Hepatocyte (in vitro differentiated cells): ENCODE measurements around the gene ARHGAP26.

Experiments
- EZH2 ChIP-seq: fragments of 200-600 bp; sonication (generic); IDR thresholded peaks from 2 replicates; pipeline ENCODE4 v1.6.1; 2016; ENCODE audit warnings: antibody characterized with exemption, mild to moderate bottlenecking, borderline replicate concordance
- EZH2phosphoT487 ChIP-seq: fragments of 200-600 bp; sonication (generic); IDR thresholded peaks from one replicate; pipeline ENCODE4 v1.6.1; 2018; ENCODE audit warnings: antibody characterized with exemption, mild to moderate bottlenecking, low read depth, moderate library complexity; ENCODE audit not compliant: unreplicated experiment, severe bottlenecking
- TF ChIP-seq, protein P1 (sequence below): fragments of 200-600 bp; sonication (generic); IDR thresholded peaks from 2 replicates; pipeline ENCODE4 v1.5.1; 2016; ENCODE audit warnings: antibody characterized with exemption, mild to moderate bottlenecking; ENCODE audit not compliant: poor library complexity

DNA sequence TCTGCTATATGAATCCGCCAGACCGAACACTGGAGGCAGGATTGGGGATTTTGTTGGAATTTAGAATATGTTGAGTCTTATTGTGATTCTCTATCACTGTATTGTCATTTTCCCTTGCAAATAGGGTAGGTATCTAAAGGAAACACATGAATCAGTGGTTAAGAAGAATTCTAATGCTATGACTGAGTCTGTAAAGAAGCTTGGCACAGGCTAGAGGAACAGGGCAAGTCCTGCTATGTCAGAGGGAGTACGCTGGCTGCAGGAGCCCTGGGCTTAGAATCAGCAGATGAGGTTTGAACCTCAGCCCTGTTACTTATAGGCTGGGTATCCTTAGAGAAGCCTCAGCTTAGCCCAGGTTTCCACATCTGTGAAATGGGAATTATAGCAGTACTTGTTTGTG lies 435.2 kb downstream of the ARHGAP26 start:
- TF ChIP-seq, protein P1, sequence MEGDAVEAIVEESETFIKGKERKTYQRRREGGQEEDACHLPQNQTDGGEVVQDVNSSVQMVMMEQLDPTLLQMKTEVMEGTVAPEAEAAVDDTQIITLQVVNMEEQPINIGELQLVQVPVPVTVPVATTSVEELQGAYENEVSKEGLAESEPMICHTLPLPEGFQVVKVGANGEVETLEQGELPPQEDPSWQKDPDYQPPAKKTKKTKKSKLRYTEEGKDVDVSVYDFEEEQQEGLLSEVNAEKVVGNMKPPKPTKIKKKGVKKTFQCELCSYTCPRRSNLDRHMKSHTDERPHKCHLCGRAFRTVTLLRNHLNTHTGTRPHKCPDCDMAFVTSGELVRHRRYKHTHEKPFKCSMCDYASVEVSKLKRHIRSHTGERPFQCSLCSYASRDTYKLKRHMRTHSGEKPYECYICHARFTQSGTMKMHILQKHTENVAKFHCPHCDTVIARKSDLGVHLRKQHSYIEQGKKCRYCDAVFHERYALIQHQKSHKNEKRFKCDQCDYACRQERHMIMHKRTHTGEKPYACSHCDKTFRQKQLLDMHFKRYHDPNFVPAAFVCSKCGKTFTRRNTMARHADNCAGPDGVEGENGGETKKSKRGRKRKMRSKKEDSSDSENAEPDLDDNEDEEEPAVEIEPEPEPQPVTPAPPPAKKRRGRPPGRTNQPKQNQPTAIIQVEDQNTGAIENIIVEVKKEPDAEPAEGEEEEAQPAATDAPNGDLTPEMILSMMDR, result no peak
- no peak for TF ChIP-seq EZH2phosphoT487
- no peak for TF ChIP-seq EZH2
